ENCODE measurements around the gene TMEM127.

- TF ChIP-seq SUZ12 (IDR thresholded peaks at IDR 0.05; ENCODE audit: extremely low read depth, insufficient read depth, insufficient read length): no peak
- no peak for TF ChIP-seq YY1 (IDR thresholded peaks at IDR 0.05; ENCODE audit: insufficient read depth, insufficient read length)
These were observed 47.2 kb downstream of the TMEM127 start for GRCh38 chr2:96218508-96219131.

Data from NT2/D1 (cell line).